ENCODE results near the gene HINFP. TPM values are rescaled to one million over a fixed set of nuclear protein-coding genes. Genes with fewer than 3 reads are reported as not detected.

Gene HINFP
- total and polyA plus RNA-seq, 2 of the 4 experiments (the other 2 are of a cell fraction), result 9.1 to 15.3 TPM

DNA sequence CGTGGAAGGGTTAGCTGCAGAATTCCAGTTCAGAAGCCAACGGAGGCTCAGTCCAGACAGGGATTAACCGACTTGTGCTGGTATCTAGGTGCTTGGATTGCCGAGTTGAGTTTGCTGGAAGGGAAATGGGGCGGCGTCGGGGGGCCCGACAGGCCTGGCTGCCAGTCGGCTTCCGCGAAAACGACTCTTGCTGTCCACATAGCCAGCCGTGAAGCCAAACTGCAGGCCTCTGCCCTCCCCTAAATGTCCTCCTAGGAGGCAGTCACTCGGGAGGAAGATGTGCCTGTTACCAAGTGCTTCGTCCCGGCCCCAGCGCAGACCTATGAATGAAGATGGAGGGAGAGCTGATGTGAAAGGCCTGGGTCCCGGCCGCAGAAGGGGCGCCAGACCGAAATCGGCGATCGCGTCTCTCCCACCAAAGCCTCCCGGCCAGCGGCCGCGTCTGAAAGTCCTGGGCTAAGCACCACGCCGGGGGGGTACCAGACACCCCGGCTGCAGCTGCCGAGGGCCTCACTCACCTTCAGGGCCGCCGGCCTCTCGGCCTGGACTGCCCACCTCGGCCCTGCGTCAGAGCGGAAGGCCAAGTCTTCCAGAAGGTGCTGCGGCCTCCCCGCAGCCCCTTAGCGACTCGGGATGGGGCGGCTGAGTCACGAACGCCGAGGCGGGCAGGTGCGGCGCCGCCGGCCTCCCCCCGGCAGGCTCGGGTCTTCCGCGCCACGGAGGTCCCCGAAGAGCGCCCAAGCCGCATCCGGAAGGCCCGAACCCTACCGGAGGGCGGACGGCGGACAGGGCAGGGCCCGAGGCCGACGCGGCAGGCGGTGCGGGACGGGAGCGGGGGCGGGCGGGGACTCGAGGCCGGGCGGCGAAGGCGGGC, 27.2 kb upstream of the HINFP start (continued):
- TF ChIP-seq POLR2A (IDR thresholded peaks at IDR 0.05; ENCODE audit: low read depth, low read length) (no peak), MAZ (IDR thresholded peaks at IDR 0.05; ENCODE audit: borderline replicate concordance, low read depth, low read length) (no peak; the same call in 1 of the 2 replicates)

DNA sequence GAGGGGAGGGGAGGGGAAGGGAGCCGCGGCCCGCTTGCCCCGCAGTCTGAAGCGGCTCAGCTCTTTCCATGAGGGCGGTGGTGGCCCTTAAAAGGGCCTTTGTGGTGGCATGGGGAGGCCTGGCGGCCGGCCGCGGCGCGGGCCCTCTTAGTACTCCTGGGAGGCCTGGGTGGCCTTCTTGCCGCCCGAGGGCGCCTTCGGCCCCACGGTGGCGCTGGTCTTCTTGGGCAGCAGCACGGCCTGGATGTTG, 26.6 kb upstream of the HINFP start:
- H2BK20ac ChIP-seq (ENCODE audit: low read depth, low read length), result no peak overlapping the region
- dilution Hi-C loops (cut with HindIII; ENCODE audit: low sequenced_read_pairs, unreplicated experiment) (no loop called here), intact Hi-C loops (cut with micrococcal nuclease) (loop anchor here (1.0 kb wide), 3 partner anchors 9 to 244 kb away; no protein-coding TSS in a partner anchor), in situ Hi-C loops (cut with MboI; ENCODE audit: low sequenced_read_pairs) (no loop called here)
- H2AK9ac ChIP-seq (replicated peaks; ENCODE audit: low read depth, low read length, poor library complexity), result peak overlapping the region; percentile 90
- H3K79me1 ChIP-seq (ENCODE audit: low read depth in 1 of 2, low read length in 2 of 2), result peaks cover 5 to 50% of the 10 kb centered on the region in 2 experiments
- no peak overlapping the region for H2BK120ac ChIP-seq (ENCODE audit: low read depth, low read length)
- H3K36me3 ChIP-seq (ENCODE audit: control insufficient read depth, insufficient read depth, low read length), result peaks cover 30% of the 10 kb centered on the region
- no peaks in the 10 kb centered on the region for H3K27me3 ChIP-seq (ENCODE audit: control insufficient read depth, insufficient read depth, low read length)
- peak overlapping the region; percentile 44 for H3K27ac ChIP-seq (ENCODE audit: insufficient read depth, low read length)
- peak; percentile 86 for DNase-seq
- peak overlapping the region; percentile 89 for H3K9ac ChIP-seq (ENCODE audit: low read depth, low read length)
- H3K4me1 ChIP-seq (ENCODE audit: control insufficient read depth, insufficient read depth, low read length), result peaks cover 14% of the 10 kb centered on the region
- no peak overlapping the region; the same call in 1 of the 2 replicates for H3K56ac ChIP-seq (ENCODE audit: extremely low read depth, insufficient read depth, low read length)
- no peak overlapping the region for H2AK5ac ChIP-seq (ENCODE audit: low read depth, low read length)
- CTCF ChIA-PET, result interaction anchor here (0.8 to 1.0 kb wide), 2 partner anchors 241 to 243 kb away, joined by 3 to 5 read pairs; no protein-coding TSS in a partner anchor
- peak overlapping the region; percentile 58 for H3K14ac ChIP-seq (replicated peaks; ENCODE audit: low read depth, low read length)
- peak overlapping the region; percentile 21 for H3K4ac ChIP-seq (ENCODE audit: low read depth, low read length)
- 0% methylated on average over 7 of the region's 19 CpGs; no CpG with 5 or more reads in 1 of the 2 experiments for WGBS, 2 experiments (ENCODE audit: extremely low coverage in 2 of 2, insufficient read length in 1 of 2)
- no peak overlapping the region for H4K91ac ChIP-seq (ENCODE audit: insufficient read depth, low read depth, low read length)
- peak overlapping the region; percentile 66 for H3K4me2 ChIP-seq (ENCODE audit: low read depth, low read length)
- peaks cover 10% of the 10 kb centered on the region; the same call in 1 of the 2 replicates for H3K9me1 ChIP-seq (ENCODE audit: insufficient read depth, low read length)
- ATAC-seq (ENCODE audit: low read depth), result peak; percentile 76
- no peak overlapping the region for H2BK15ac ChIP-seq (ENCODE audit: low read depth, low read length)
- POLR2A ChIA-PET (ENCODE audit: unreplicated experiment), result interaction anchor here (0.6 to 1.1 kb wide), 3 partner anchors 10 to 56 kb away, joined by 3 to 5 read pairs (median 3); partner anchors contain the start of gene HMBS
- peak overlapping the region; percentile 57 for H3K4me3 ChIP-seq (ENCODE audit: insufficient read depth, low read depth, low read length)
- H4K5ac ChIP-seq (ENCODE audit: low read depth, low read length), result no peak overlapping the region
- H2BK5ac ChIP-seq (ENCODE audit: low read depth, low read length, poor library complexity, severe bottlenecking), result peak overlapping the region; percentile 56
- H3K18ac ChIP-seq (ENCODE audit: low read depth, low read length), result no peak overlapping the region
- H4K8ac ChIP-seq (ENCODE audit: low read depth in 2 of 2, low read length in 2 of 2), result no peak overlapping the region
- H3K23ac ChIP-seq (ENCODE audit: low read depth, low read length), result peak overlapping the region; percentile 69; the same call in 1 of the 2 replicates
- peak overlapping the region; percentile 80 for H2AFZ ChIP-seq (replicated peaks; ENCODE audit: low read length, poor library complexity)
- no TSS peak for BruUV-seq (replicated peaks)
- peaks cover 25% of the 10 kb centered on the region for H4K20me1 ChIP-seq (ENCODE audit: insufficient read depth, low read length)
- H3K9me3 ChIP-seq (ENCODE audit: control insufficient read depth, insufficient read depth, low read length), result no peaks in the 10 kb centered on the region
- no peak for TF ChIP-seq MXI1 (IDR thresholded peaks at IDR 0.05; ENCODE audit: borderline replicate concordance, low read depth, low read length)
- peak; percentile 72 for TF ChIP-seq CTCF (conservative IDR thresholded peaks at IDR 0.05; ENCODE audit: low read depth, low read length)
- no peak for TF ChIP-seq POLR2A (IDR thresholded peaks at IDR 0.05; ENCODE audit: low read depth, low read length)
- no peak for TF ChIP-seq NFE2L2 (IDR thresholded peaks at IDR 0.05; ENCODE audit: low read depth, low read length)
- peak; percentile 61 for TF ChIP-seq RAD21 (IDR thresholded peaks at IDR 0.05; ENCODE audit: low read length)
- TF ChIP-seq CEBPB (IDR thresholded peaks at IDR 0.05; ENCODE audit: low read depth, low read length), result no peak
- no peak for TF ChIP-seq RCOR1 (IDR thresholded peaks at IDR 0.05; ENCODE audit: insufficient replicate concordance, low read length)
- no peak for TF ChIP-seq CHD1 (IDR thresholded peaks at IDR 0.05; ENCODE audit: low read depth, low read length)
- peak; percentile 41 for TF ChIP-seq SMC3 (IDR thresholded peaks at IDR 0.05; ENCODE audit: low read depth, low read length)
- no peak for TF ChIP-seq USF2 (IDR thresholded peaks at IDR 0.05; ENCODE audit: low read depth, low read length)
- no peak for TF ChIP-seq MAFK (IDR thresholded peaks at IDR 0.05; ENCODE audit: low read depth, low read length)

Measured in IMR-90 (cell line).